ENCODE results near the gene HIP1R. TPM values are rescaled to one million over a fixed set of nuclear protein-coding genes. Genes with fewer than 3 reads are reported as not detected.

Gene HIP1R
- total RNA-seq, 1 experiment from 2014 or later = 36.7 TPM

DNA sequence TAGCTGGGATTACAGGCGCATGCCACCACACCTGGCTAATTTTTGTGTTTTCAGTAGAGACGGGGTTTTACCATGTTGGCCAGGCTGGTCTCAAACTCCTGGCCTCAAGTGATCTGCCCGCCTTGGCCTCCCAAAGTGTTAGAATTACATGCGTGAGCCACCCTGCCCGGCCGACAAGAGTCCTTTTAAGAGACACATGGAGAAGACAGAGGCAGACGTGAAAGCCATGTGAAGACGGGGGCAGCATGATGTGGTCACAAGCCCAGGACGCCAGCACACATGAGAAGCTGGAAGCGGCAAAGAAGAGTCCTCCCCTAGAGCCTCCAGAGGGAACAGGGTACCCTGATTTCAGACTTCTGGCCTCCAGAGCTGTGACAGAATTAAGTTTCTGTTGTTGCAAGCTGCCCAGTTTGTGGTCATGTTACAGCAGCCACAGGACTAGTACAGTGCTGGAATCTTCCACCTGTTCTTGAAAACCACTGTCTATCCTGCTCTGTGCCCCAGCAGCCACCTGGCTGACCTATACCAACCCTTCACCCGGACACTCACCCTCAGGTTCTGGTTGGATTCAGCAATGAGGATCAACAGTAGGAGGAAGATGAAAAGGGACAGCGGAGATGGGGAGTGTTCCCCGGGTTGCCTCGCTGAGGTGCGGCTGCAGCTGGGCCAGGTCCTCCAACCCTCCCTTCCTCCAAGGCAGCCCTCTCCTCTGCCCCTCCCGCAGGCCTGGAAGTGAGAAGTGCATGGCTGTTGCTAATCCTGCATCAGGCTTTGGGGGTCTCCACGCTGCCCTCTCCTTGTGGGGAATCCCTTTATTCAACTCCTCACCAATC, 43.7 kb downstream of the HIP1R start:
- DNase-seq (ENCODE audit: low read depth, low spot score) (no peak), ATAC-seq (peak; percentile 10; the same call in 1 of the 2 replicates)
- H3K4me1 ChIP-seq (ENCODE audit: control insufficient read depth, insufficient read depth, low read length) = peaks cover 97% of the 10 kb centered on the region
- H3K9me3 ChIP-seq (ENCODE audit: control insufficient read depth, insufficient read depth, low read depth, low read length) = no peaks in the 10 kb centered on the region
- in situ Hi-C loops (cut with HindIII; ENCODE audit: low pct_unique_long_range_greater_than_20kb, low sequenced_read_pairs) (no loop called here), intact Hi-C loops (cut with micrococcal nuclease; ENCODE audit: unreplicated experiment) (no loop called here)
- no TSS peak for BruUV-seq (replicated peaks)
- H3K36me3 ChIP-seq (ENCODE audit: control insufficient read depth, insufficient read depth, low read length) = peaks cover 2% of the 10 kb centered on the region; the same call in 1 of the 2 replicates
- peak overlapping the region; percentile 100 for H3K27ac ChIP-seq (ENCODE audit: low read length)
- ChIA-PET CTCF (interaction anchor here (1.1 to 1.4 kb wide), 2 partner anchors 15 to 19 kb away, joined by 3 to 7 read pairs; no protein-coding TSS in a partner anchor), POLR2A (interaction anchor here (0.5 kb wide), 1 partner anchor 64 kb away, joined by 7 read pairs; no protein-coding TSS in a partner anchor)
- H3K4me3 ChIP-seq (ENCODE audit: low read depth in 2 of 2, low read length in 2 of 2) = no peak overlapping the region
- TF ChIP-seq POLR2AphosphoS5 (IDR thresholded peaks at IDR 0.05; ENCODE audit: low read depth, low read length) = no peak
- no peak for TF ChIP-seq SIN3A (IDR thresholded peaks at IDR 0.05; ENCODE audit: borderline replicate concordance, insufficient read depth, low read depth, low read length)
- no peak for TF ChIP-seq TCF7L2 (IDR thresholded peaks at IDR 0.05; ENCODE audit: low read depth, low read length)
- TF ChIP-seq, protein P1, sequence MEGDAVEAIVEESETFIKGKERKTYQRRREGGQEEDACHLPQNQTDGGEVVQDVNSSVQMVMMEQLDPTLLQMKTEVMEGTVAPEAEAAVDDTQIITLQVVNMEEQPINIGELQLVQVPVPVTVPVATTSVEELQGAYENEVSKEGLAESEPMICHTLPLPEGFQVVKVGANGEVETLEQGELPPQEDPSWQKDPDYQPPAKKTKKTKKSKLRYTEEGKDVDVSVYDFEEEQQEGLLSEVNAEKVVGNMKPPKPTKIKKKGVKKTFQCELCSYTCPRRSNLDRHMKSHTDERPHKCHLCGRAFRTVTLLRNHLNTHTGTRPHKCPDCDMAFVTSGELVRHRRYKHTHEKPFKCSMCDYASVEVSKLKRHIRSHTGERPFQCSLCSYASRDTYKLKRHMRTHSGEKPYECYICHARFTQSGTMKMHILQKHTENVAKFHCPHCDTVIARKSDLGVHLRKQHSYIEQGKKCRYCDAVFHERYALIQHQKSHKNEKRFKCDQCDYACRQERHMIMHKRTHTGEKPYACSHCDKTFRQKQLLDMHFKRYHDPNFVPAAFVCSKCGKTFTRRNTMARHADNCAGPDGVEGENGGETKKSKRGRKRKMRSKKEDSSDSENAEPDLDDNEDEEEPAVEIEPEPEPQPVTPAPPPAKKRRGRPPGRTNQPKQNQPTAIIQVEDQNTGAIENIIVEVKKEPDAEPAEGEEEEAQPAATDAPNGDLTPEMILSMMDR (IDR thresholded peaks at IDR 0.05) = no peak
- TF ChIP-seq, protein P2, sequence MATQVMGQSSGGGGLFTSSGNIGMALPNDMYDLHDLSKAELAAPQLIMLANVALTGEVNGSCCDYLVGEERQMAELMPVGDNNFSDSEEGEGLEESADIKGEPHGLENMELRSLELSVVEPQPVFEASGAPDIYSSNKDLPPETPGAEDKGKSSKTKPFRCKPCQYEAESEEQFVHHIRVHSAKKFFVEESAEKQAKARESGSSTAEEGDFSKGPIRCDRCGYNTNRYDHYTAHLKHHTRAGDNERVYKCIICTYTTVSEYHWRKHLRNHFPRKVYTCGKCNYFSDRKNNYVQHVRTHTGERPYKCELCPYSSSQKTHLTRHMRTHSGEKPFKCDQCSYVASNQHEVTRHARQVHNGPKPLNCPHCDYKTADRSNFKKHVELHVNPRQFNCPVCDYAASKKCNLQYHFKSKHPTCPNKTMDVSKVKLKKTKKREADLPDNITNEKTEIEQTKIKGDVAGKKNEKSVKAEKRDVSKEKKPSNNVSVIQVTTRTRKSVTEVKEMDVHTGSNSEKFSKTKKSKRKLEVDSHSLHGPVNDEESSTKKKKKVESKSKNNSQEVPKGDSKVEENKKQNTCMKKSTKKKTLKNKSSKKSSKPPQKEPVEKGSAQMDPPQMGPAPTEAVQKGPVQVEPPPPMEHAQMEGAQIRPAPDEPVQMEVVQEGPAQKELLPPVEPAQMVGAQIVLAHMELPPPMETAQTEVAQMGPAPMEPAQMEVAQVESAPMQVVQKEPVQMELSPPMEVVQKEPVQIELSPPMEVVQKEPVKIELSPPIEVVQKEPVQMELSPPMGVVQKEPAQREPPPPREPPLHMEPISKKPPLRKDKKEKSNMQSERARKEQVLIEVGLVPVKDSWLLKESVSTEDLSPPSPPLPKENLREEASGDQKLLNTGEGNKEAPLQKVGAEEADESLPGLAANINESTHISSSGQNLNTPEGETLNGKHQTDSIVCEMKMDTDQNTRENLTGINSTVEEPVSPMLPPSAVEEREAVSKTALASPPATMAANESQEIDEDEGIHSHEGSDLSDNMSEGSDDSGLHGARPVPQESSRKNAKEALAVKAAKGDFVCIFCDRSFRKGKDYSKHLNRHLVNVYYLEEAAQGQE (IDR thresholded peaks at IDR 0.05; ENCODE audit: insufficient read depth in 1 of 2, low read depth in 2 of 2, low read length in 1 of 2) = no peak
- no peaks in the 10 kb centered on the region for H3K27me3 ChIP-seq (ENCODE audit: control insufficient read depth, insufficient read depth, low read length)

DNA sequence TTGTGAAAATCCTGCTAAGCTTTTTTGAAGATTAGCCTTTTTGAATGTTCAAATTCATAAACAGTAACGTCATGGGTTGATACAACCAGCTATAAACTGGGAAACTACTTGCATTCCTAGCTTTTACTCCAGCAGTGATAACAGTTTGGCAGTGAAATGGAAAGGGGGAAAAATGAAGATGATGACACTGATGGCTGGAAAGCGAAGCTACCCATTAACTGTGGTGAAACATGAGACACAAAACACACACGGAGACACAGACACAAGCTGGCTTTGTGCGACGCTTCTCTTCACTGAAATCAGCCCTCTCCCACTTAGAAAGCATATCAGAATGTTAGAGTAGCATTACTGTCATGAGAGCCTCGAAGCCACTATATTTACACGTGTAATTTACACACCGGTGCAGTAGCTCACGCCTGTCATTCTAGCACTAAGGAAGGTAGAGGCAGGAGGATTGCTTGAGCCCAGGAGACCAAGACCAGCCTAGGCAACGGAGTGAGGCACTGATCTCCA, 45.0 kb downstream of the HIP1R start:
- in situ Hi-C loops (cut with HindIII; ENCODE audit: low pct_unique_long_range_greater_than_20kb, low sequenced_read_pairs) (no loop called here), intact Hi-C loops (cut with micrococcal nuclease; ENCODE audit: unreplicated experiment) (no loop called here)
- Histone ChIP-seq H3K9me3 (ENCODE audit: control insufficient read depth, insufficient read depth, low read depth, low read length) (no peaks in the 10 kb centered on the region), H3K4me1 (ENCODE audit: control insufficient read depth, insufficient read depth, low read length) (peaks cover 98% of the 10 kb centered on the region), H3K4me3 (ENCODE audit: low read depth in 2 of 2, low read length in 2 of 2) (no peak overlapping the region), H3K27ac (ENCODE audit: low read length) (peak overlapping the region; percentile 100), H3K27me3 (ENCODE audit: control insufficient read depth, insufficient read depth, low read length) (no peaks in the 10 kb centered on the region), H3K36me3 (ENCODE audit: control insufficient read depth, insufficient read depth, low read length) (peaks cover 2% of the 10 kb centered on the region; the same call in 1 of the 2 replicates)
- ChIA-PET CTCF (interaction anchor here (1.1 to 1.4 kb wide), 2 partner anchors 14 to 20 kb away, joined by 3 to 7 read pairs; no protein-coding TSS in a partner anchor), POLR2A (interaction anchor here (0.7 to 1.1 kb wide), 3 partner anchors 9 to 95 kb away, joined by 3 to 4 read pairs (median 3); no protein-coding TSS in a partner anchor)
- no TSS peak for BruUV-seq (replicated peaks)
- no peak for TF ChIP-seq SIN3A (IDR thresholded peaks at IDR 0.05; ENCODE audit: borderline replicate concordance, insufficient read depth, low read depth, low read length)
- ATAC-seq = no peak
- no peak for DNase-seq (ENCODE audit: low read depth, low spot score)
